Left lung (tissue), 10 donors: ENCODE measurements around the gene MICALL2. TPM values are rescaled to one million over a fixed set of nuclear protein-coding genes. Genes with fewer than 3 reads are reported as not detected.

Experiments used
- ATAC-seq: fragments of 200-7000 bp; cut with Tn5 transposase; one replicate; pipeline ENCODE4 v1.9.1; 2020; ENCODE audit warnings: moderate library complexity
- DNase-seq, 4 donors: peaks; one replicate each; pipeline ENCODE4 v3.0.0-alpha.2; 2013 to 2020
- H3K27ac ChIP-seq, 2 donors: fragments of 200-600 bp; sonication (generic) in 1 of 2; one replicate each; pipeline versions ENCODE4 v1.5.0 to v1.8.0; 2020 to 2021
- H3K27me3 ChIP-seq, 2 donors: fragments of 200-600 bp; sonication (generic) in 1 of 2; one replicate each; pipeline versions ENCODE4 v1.5.0 to v1.8.0; 2020 to 2021
- H3K36me3 ChIP-seq, 2 donors: fragments of 200-600 bp; sonication (generic) in 1 of 2; one replicate each; pipeline versions ENCODE4 v1.5.0 to v1.8.0; 2020 to 2021
- H3K4me1 ChIP-seq, 2 donors: fragments of 200-600 bp; one replicate each; pipeline ENCODE4 v1.8.0; 2021
- H3K4me3 ChIP-seq, 2 donors: fragments of 200-600 bp; sonication (generic) in 1 of 2; one replicate each; pipeline versions ENCODE4 v1.5.0 to v1.8.0; 2020 to 2021; ENCODE audit warnings: mild to moderate bottlenecking in 1 of 2
- H3K9me3 ChIP-seq, 2 donors: fragments of 200-600 bp; sonication (generic) in 1 of 2; one replicate each; pipeline versions ENCODE4 v1.5.0 to v1.8.0; 2020 to 2021
- CTCF ChIP-seq, 2 donors: fragments of 200-600 bp; sonication (generic) in 1 of 2; IDR thresholded peaks; one replicate each; pipeline versions ENCODE4 v1.5.0 to v1.8.0; 2021; ENCODE audit warnings: antibody characterized with exemption in 2 of 2
- intact Hi-C, 2 donors: fragments of 100-400 bp; cut with DNase I; formaldehyde crosslinking; loops; one replicate each; pipeline versions ENCODE4 v1.11.2 to v1.14.2; 2022
- polyA plus RNA-seq, 6 donors: library from polyadenylated mRNA; unstranded; fragments of 120-200 nt; gene quantifications; one replicate each; pipeline ENCODE4 v1.2.1, GENCODE V29; 2013; ENCODE audit not compliant: insufficient read length in 6 of 6
- total RNA-seq, 2 donors: library from RNA; stranded (reverse); fragmentation: NEBNext Ultra II Directional; extraction: Animal tissue kit (Norgen Biotek cat#: 25700); gene quantifications; one replicate each; pipeline ENCODE4 v1.2.1, GENCODE V29; 2021
- donor health status: DM: no; HTN: yes; CAD: no.
- donor health status: DM: no; HTN: no; CAD: no.

Gene MICALL2
- total and polyA plus RNA-seq, 8 donors = 7.9 to 40.1 (median 14.8) TPM

GRCh38 chr7:1450987-1451386 is 8.3 kb downstream of the MICALL2 start:
- intact Hi-C loops = no loop called here
- no peaks in the 10 kb centered on the region for H3K27me3 ChIP-seq
- no peak overlapping the region for H3K27ac ChIP-seq
- H3K4me3 ChIP-seq = no peak overlapping the region
- ATAC-seq = no peak
- DNase-seq = no peak
- no peaks in the 10 kb centered on the region for H3K9me3 ChIP-seq
- peaks cover 10 to 20% of the 10 kb centered on the region in 2 donors for H3K4me1 ChIP-seq
- TF ChIP-seq CTCF (IDR thresholded peaks at IDR 0.05) = no peak
- H3K36me3 ChIP-seq = peaks cover 0 to 27% of the 10 kb centered on the region in 2 donors

DNA sequence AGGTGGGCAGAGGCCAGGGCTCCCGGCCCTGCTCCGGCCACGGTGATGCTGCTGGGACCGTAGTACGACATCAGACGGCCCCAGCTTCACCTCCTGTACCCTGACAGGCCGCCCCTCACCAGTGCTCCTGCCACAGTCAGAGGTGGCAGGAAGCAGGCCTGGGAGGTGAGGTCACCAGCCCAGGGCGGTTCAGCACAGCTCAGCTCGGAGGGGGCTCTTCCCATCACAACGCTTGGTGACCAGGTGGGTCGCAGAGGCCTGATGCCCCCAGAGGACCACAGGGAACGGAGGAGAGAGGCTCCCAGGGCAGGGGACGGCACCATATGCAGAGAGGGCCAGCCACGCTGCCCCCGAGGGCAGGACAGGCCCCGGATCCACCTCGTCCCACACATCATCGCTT is 8.8 kb downstream of the MICALL2 start:
- no peak for ATAC-seq
- Histone ChIP-seq H3K36me3 (peaks cover 0 to 29% of the 10 kb centered on the region in 2 donors), H3K27ac (no peak overlapping the region), H3K4me1 (peaks cover 10 to 17% of the 10 kb centered on the region in 2 donors), H3K27me3 (no peaks in the 10 kb centered on the region), H3K9me3 (no peaks in the 10 kb centered on the region), H3K4me3 (no peak overlapping the region)
- DNase-seq = no peak
- no peak for TF ChIP-seq CTCF (IDR thresholded peaks at IDR 0.05)
- intact Hi-C loops = no loop called here

- Histone ChIP-seq H3K27me3 (no peaks in the 10 kb centered on the region), H3K36me3 (peaks cover 0 to 34% of the 10 kb centered on the region in 2 donors), H3K4me3 (no peak overlapping the region), H3K27ac (no peak overlapping the region), H3K4me1 (peaks cover 10 to 13% of the 10 kb centered on the region in 2 donors), H3K9me3 (no peaks in the 10 kb centered on the region)
- DNase-seq (no peak), ATAC-seq (no peak)
- intact Hi-C loops = no loop called here
- TF ChIP-seq CTCF (IDR thresholded peaks at IDR 0.05) = no peak
Measured at GRCh38 chr7:1449951-1450350, 9.3 kb downstream of the MICALL2 start.

DNA sequence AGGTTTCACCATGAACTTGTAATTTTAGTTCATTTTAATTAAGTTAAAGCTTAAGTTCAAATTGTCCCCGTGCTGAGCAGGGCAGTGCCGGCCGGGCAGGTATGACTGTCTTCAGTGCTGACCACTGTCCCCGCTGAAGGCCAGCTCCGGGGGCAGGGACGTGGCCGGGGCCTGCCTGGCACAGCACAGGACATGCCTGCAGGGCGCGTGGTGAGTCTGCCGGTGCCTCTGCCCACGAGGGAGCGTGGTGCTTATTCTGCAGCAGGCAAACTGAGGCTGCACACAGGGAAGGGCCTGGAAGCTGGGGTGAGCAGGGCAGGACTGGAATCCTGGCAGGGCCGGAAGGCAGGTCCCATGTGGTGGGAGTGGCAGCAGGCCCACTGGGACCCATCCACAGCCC is 9.8 kb downstream of the MICALL2 start:
- ATAC-seq (no peak), DNase-seq (no peak)
- Histone ChIP-seq H3K36me3 (peaks cover 0 to 39% of the 10 kb centered on the region in 2 donors), H3K4me3 (no peak overlapping the region), H3K4me1 (peaks cover 6 to 10% of the 10 kb centered on the region in 2 donors), H3K9me3 (no peaks in the 10 kb centered on the region), H3K27me3 (no peaks in the 10 kb centered on the region), H3K27ac (no peak overlapping the region)
- intact Hi-C loops = no loop called here
- no peak for TF ChIP-seq CTCF (IDR thresholded peaks at IDR 0.05)

GRCh38 chr7:1448958-1449357 is 10.3 kb downstream of the MICALL2 start:
- intact Hi-C loops = no loop called here
- TF ChIP-seq CTCF (IDR thresholded peaks at IDR 0.05) = no peak
- Histone ChIP-seq H3K4me1 (peaks cover 4 to 5% of the 10 kb centered on the region in 2 donors), H3K4me3 (no peak overlapping the region), H3K9me3 (no peaks in the 10 kb centered on the region), H3K27me3 (no peaks in the 10 kb centered on the region), H3K36me3 (peaks cover 0 to 43% of the 10 kb centered on the region in 2 donors), H3K27ac (no peak overlapping the region)
- DNase-seq (no peak), ATAC-seq (no peak)
